C4-2B (cell line): ENCODE results near the gene TK2.

ENCODE experiments used
- H3K27ac ChIP-seq: fragments of 450-650 bp; 2 replicates; pipeline ENCODE4 v1.5.1; 2017
- CTCF ChIP-seq: fragments of 450-650 bp; conservative IDR thresholded peaks from 2 replicates; pipeline ENCODE4 v1.5.1; 2017; ENCODE audit warnings: mild to moderate bottlenecking
- ZFX ChIP-seq: fragments of 450-650 bp; IDR thresholded peaks from 2 replicates; pipeline ENCODE4 v1.6.1; 2017

The TK2 gene

DNA sequence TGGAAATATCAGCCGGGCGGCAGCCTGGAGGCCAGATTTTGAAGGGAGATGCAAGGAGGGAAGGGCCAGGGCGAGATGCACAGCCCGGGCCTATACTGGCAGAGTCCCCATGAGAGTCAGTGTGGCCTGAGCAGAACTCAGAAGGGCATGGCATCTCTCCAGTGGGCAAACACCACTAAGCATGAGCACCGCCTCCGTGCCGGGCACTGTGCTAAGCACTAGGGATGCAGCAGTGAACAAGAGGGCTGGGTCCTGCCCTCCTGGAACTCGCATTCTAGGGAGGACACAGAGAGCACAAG is 33.5 kb downstream of the TK2 start:
- peak overlapping the region; percentile 94 for H3K27ac ChIP-seq

DNA sequence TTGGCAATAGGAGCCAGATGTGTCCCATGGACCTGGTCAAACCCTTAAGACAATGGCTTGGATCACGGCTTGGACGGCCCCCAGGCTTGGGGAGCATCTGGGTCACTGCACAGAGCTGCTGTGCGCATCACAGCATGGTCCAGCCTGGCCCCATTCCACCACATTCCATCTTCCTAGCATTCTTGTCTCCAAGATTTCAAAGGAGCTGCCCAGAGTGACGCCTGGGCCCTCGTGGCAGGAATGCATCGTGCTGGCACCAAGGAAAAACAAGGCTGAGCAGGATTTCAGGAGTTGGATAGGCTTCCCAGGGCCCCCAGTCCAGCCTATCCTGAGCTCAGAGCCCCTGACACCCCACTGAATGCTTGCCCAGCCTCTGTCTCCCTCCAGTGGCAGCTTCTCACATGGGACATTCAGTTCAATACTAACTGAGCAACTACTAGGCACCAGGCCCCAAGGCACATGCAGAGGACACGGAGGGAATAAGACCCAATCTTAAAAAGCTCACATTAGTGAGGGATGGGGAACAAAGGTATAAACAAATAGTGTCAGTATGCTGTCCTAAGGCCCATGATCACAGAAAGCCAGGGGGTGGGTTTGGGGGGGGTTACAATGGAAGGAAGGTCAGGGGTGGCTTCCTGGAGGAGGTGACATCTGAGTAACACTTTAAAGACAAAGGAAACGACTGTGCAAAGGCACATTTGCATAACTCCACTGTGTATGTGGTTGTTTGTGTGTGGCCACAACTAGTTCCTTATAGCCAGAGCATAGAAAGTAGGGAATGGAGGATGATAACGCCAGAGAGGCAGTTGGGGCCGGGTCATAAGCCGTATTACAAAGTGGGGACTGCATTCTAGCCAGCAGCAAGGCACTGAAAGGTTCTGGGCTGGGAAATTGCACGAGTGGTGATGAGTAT is 34.1 kb downstream of the TK2 start:
- TF ChIP-seq CTCF, result no peak
- no peak for TF ChIP-seq ZFX
- H3K27ac ChIP-seq, result peak overlapping the region; percentile 94

More for the DNA sequence above, 33.5 kb downstream of the TK2 start:
- TF ChIP-seq CTCF, result no peak
- TF ChIP-seq ZFX, result peak; percentile 31; the same call in 1 of the 2 replicates

GRCh38 chr16:66514980-66515595 is 34.8 kb downstream of the TK2 start:
- H3K27ac ChIP-seq, result peak overlapping the region; percentile 94

GRCh38 chr16:66514391-66514790 is 35.5 kb downstream of the TK2 start:
- peak overlapping the region; percentile 78 for H3K27ac ChIP-seq

- peak overlapping the region; percentile 78 for H3K27ac ChIP-seq
- no peak for TF ChIP-seq ZFX
- TF ChIP-seq CTCF, result no peak
Observed at GRCh38 chr16:66513111-66513723, 36.7 kb downstream of the TK2 start.

DNA sequence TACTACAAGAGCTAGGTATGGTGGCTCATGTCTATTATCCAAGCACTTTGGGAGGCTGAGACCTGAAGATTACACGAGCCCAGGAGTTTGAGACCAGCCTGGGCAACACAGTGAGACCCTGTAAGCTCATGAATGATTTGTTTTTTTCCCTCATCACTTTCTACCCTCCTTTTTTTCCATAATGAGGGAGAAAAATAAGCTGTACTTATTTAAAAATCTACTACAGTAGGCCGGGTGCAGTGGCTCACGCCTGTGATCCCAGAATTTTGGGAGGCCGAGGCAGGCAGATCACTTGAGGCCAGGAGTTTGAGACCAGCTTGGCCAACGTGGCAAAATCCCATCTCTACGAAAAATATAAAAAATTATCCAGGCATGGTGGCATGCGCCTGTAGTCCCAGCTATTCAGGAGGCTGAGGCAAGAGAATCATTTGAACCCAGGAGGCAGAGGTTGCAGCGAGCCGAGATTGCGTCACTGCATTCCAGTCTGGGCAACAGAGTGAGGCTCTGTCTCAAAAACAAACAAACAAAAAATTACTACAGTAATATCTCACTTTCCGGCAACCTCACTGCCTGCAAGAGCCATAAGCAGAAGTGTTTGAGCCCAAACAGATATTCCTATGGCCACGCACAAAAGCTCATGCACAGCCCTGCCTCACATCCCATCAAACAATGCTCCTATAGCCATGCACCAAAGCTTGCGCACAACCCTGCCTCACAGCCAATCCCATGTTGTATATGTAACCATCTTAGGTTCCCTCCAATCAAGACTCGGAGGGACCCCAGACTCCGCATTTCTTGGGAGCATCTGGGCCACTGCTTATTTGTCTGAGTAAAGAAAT is 37.4 kb downstream of the TK2 start:
- no peak for TF ChIP-seq ZFX
- TF ChIP-seq CTCF, result no peak
- peak overlapping the region; percentile 78 for H3K27ac ChIP-seq

DNA sequence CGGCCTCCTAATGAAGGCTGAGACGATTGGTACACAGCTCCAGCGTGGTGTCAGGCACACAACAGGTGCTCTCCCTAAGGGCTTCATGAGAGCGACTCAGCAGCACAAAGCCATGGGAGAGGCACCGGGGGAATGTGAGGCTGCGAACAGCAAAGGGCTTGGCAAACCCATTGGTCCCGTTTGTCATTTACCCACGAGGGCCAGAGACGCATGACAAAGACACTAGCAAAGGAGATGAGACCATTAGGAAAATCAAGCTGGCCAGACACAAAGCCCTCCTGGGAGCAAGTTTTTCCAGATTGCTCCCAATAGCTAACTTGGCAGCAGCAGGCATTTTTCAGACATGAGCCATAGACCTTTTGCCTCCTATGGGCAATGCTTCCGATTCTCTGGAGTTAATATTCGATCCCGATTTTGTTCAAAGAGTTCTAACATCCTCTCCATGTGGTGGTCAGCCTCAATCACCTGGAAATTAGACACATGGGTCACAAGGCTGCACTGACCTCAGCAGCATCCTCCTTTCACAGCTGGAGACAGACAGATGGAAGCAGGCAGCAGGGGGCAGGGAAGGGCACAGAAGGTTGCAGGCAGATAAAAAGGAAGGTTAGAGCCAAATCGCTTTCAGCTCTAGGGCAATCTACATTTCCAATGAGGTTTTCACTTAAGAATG is 38.2 kb downstream of the TK2 start:
- TF ChIP-seq ZFX, result no peak
- TF ChIP-seq CTCF, result no peak

More for the DNA sequence above, 38.2 kb downstream of the TK2 start:
- H3K27ac ChIP-seq, result peak overlapping the region; percentile 78
